Stimulated activated CD4-positive, alpha-beta T cell treated with anti-CD3 and anti-CD28 coated beads, Interleukin-15, amount 100 ng/mL, for 48 hours (primary cell): ENCODE data around the gene PAM16.

Experiments used
- DNase-seq, 2 donors: peaks; one replicate each; pipeline ENCODE4 v3.0.0-alpha.2; 2020; ENCODE audit warnings: low read depth in 2 of 2

Gene PAM16

DNA sequence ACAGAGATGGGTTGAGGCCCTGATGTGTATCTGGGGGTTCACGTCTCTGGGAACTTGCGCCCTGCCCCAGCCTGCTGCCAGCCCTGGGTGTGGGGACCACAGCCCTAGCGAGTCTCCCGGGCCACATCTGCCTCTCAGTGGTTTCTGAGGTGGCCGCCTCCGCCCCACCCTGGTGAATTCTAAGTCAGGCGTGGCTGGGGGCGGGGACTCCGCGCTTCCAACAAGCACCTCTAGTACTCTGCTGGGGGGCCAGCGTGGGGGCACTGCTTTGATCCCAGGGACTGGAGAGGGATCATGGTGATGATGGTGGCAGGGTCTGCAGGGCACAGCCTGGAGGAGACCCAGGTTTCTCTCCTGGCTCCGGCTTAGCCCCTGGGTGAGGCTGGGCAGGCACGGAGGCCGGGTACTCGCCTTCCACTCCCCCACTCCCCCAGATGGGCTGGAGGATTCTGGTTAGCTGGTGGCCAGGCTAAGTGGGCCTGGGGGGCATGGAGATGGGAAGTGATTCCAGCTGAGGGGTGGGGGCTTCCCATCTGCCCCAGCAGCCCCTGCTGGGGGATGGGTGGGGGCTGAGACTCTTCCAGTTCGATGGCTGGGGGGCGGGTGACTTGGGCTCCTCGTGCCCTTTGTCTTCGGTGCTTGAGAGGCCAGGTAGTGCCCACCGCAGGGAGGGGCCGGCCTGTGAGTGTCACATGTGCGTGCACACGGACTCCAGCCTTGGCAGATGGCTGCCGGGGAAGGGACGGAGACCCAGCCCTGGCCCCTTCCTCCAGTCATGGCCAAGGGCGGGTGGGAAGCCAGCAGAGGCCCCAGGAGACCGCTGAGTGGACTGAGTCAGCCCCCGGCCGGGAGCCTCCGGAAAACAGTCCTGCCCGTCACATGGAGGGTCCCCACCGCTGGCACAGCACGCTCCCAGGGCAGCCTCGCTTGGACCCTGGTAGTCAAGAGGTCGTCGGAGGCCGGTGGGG is 31.4 kb downstream of the PAM16 start:
- DNase-seq = peak in 1 of 2 donors; percentile 38

DNA sequence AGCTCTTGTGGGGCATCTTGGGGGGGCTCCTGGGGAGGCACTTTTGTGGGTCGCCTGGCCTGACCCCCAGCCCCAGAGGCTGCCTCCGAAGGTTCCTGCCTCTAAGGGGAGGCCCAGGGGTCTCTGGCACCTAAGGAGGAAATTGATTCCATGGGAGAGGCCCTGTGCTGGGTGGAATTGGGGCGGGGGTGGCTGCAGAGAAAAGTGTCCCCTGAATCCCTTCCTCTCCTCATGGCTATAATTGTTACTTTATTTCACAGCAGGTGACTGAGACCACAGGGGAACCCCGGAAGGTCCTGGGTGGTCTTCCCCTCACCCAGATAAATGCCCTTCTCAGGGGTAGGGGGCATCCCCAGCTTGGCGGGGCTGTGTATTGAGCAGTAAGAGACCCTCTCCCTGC is 32.2 kb downstream of the PAM16 start:
- DNase-seq = no peak

GRCh38 chr16:4318451-4318910 is 32.6 kb downstream of the PAM16 start:
- DNase-seq = no peak

DNA sequence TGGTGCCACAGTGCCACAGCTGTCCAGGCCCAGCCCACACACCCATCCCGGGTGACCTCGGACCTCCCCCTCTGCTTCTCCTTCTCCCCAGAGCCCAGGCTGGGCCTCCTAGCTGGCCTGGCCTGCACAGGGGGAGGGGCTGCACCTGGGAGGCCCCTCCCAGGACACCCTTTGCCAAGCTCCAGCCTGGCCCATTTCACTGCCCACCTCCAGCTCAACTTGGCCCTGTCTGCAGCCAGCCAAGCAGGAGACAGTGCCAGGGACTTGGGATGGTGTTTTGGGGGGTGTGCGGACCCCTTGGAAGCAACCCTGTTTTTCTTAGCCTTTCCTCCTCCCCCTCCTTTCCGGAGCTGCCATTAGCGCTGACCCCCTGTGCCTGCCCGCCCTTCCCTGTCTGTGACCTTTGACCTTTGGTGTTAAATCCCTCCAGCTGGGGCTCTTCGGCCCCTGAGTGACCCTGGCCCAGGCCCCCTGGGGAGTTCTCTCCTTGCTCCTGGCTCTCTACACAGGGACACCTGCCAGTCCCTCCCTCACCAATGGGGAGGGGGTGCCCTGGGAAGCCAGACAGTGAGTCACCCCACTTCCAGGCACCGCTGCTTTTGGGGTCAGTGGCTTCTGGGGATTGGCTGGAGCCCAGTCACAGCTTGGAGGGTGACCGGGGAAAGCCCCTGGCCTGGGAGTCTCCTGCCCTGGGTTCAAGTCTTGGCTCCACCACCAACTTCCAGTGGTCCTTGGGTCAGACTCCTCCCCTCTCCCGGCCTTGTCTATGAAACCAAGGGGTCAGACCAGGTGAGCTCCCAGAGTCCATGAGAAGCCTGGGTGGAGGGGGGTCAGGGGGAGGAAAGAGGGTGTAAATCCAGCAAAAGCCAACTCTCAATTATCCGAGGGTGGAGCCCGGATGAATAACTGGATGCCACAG is 33.3 kb downstream of the PAM16 start:
- no peak for DNase-seq

DNA sequence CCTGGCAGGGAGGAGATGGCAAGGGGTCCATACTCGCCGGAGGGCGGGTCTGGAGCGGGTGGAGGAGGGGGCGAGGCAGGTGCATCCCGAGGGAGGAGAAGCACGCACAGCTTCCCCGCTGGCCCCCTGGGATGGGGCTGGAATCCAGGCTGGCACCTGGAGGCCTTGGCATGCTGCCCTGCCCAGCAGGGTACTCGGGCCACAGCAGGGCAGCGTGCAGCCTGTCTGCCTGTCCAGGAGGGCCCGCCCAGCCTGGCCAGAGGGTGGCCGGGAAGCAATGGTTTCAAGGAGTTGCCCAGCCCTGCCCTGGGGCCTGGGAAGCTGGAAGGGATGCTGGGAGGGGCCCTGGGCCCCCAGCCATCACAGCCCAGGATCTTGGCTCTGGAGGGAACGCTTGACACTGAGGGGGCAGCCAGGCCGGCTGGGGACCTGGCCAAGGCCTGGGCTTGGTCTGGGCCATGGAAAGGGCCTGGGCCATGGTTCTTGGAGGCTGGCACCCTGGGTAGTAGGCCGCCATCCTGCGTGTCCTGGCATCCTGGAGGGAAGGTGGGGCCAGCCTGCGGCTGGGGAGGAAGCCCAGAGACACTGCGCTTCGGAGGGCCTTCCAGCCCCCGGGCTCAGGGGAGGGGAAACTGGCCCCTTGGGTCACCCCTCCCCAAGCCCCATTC is 34.1 kb downstream of the PAM16 start:
- no peak for DNase-seq

DNA sequence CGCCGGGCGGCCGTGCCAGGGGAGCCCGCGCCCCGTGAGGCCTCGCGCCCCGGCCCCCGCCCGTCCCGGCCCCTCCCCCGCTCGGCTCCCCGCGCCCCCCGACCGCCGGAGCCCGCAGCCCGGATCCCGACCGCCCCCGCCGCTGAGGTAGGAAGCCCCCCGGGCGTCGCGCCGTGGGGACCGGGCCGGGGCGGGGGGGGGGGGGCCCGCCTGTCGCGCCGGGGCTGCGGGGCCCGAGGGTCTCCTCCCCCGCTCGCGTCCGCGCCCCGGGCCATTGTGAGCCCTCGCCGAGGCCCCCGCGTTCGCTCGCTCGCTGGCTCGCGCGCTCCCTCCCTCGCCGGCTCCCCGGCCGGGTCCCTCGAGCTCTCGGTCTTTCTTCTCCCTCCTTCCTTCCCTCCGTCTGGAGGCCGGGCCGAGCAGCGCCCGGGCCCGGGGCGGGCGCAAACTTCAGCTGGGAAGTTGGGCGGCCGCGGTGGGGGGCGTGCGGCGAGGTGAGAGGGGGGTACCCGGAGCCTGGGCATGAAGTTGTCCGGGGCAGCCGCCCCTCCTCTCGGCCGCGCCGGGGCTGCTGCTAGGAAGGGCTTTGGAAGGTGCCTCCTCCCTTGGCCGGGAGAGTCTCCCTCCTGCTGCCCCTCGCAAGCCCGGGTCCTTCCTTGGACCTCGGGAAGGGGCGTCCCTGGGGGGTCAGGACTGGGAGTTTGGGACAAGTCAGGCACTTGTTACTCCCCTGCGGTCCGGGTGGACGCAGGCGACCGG is 34.8 kb downstream of the PAM16 start:
- DNase-seq = no peak

DNA sequence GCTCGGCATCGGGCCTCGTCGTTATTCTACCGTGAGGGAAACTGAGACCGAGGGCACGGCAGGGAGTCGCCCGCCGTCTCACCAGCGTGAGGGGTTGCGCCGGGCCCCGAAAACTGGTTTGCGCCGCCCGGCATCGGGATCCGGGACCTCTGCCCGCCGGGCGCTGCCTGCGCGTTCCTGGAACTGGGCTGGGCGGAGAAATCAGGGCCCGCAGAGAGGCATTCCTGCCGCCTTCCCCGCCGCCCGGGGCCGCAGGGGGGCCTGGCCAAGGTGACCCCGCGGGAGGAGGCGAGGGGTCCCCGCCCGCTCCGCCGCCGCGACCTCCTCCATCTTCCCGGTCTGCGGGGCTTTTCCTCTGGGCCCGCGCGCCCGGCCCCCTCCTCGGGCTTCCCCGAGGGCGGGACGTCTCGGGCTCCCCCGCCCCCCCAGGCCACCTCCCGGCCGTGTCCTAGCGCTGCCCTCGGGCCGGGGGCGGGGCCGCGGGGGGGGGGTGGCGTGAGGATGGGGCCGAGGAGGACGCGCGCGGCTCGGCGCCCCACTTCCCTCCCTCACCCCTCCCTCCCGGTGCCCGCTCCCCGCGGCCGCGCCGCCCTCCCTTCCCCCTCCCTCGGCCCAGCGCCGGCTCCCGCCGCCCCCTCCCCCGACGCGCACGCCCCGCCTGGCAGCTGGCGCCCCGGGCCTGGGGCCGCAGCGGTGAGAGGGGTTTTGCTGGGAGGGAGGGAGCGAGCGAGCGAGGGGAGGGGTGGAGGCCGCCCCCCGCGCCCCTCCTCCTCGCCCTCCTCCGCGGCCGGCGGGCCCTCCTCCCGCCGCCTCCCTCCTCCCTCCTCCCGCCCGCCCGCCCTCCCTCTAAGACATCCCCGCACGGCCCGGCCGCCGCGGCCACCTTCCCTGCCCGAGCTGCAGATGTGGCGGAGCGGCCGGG is 35.7 kb downstream of the PAM16 start, which contains the start of gene GLIS2:
Gene GLIS2 (plus strand): TSS at position 882 of the 922 bp plus-strand sequence. CDS start 16,214 bp downstream, outside the sequence.
- no peak for DNase-seq

DNA sequence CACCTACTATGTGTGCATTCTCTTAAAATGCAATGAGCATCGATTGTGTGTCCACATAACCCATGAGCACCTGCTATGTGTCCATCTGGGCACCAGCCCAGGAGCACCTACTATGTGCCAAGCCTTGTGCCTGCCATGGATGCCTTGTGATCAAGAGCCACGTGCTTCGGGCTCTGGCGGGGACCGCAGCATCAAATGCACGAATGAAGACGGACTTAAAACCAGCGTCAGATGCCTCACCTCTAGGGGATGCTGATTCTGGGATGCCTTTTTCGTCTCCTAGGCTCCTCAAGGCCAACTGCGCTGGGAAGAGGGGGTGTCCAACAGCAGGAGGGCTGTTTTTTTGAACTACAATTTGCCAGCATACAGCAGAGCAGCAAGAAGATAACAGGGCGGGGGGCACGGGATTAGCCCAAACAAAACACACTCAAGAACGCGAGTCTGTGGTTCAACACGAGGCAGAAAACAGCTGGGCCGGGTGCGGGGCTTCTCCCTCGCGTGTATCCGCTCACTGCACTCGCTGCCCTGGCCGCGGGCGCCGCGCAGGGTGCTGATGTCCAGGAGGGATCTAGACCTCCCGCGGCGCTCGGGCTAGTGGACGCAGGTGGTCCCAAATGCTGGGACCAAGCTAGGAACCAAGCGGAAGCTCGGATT is 36.5 kb downstream of the PAM16 start:
- no peak for DNase-seq

DNA sequence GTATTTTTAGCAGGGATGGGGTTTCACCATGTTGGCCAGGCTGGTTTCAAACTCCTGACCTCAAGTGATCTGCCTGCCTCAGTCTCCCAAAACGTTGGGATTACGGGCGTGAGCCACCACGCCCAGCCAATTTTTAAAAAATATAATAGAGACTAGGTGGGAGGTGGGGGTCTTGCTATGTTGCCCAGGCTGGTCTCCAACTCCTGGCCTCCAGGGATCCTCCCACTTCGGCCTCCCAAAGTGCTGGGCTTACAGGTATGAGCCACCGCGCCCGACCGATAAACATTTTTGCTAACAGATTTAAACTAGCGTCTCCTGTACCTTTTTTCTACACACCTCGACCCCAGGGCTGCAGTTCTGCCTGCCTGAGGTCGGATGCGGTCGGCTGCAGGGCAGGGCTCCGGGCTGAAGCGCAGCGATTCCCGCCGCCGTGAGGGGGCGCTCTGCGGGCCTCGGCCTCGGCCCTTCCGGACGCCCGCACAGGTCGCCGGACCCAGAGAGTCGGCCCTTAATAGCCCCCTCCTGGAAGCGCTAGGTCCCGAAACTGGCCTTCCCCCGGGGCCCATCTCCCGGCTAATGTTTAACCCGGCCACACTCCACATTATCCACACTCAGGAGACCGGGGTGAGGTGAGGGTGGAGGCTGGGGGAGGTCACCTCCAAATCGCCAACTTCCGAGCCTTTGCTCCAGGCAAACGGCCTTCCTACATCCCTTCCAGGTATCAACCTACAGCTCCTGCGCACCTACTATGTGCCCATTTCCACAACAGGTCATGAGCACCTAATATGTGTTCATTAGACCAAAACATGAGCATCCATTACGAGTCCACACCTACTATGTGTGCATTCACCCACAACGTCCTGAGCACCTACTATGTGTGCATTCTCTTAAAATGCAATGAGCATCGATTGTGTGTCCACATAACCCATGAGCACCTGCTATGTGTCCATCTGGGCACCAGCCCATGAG is 37.3 kb downstream of the PAM16 start:
- no peak for DNase-seq

GRCh38 chr16:4309833-4310266 is 41.3 kb downstream of the PAM16 start:
- DNase-seq = peak in 1 of 2 donors; percentile 45

- no peak for DNase-seq
These were observed 41.9 kb downstream of the PAM16 start for GRCh38 chr16:4309102-4309832.

DNA sequence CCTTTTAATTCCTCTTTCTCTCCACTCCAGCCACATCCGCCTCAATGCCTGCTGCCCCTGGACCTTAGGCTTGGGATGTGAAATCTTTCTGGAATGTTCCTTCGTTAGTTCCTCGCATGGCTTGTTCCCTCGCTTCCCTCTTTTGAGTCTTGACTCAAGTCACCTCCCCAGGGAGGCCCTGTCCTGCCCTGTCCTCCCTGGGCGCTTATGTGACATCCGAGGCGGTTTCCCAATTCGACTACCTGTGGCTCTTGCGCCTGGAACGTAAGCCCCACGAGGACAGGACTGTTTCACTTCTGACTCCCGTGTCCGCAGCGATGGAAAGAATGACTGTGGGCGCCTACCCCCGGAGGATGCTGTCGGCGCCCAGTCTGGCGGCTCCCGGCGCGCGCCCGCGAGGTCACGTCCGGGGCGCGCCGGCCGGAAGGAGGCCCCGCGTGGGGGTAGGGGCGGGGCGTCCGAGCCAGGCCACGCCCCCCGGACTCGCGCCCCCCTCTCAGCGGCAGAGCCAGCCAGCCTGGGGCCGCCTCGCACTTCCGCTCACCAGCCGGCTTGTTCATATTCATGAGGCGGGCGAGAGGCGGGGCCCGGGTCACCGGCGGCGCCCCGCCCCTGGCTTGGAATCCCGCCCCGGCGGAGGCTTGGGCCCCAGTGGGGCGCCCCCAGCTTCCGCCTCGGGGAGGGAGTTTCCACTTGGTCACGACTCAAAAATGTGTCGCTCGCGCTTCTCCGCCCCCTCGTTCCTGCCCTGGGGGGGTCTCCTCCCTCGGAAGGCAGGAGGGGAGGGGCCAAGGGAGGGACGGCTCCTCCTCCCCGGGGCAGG is 43.7 kb downstream of the PAM16 start:
- DNase-seq = peak; percentile 93 to 94

- no peak for DNase-seq
These were observed 44.5 kb downstream of the PAM16 start for GRCh38 chr16:4306470-4307214.

- no peak for DNase-seq
These were observed 47.1 kb downstream of the PAM16 start for GRCh38 chr16:4303973-4304372.

GRCh38 chr16:4301968-4302367 is 49.2 kb downstream of the PAM16 start:
- DNase-seq = no peak

DNA sequence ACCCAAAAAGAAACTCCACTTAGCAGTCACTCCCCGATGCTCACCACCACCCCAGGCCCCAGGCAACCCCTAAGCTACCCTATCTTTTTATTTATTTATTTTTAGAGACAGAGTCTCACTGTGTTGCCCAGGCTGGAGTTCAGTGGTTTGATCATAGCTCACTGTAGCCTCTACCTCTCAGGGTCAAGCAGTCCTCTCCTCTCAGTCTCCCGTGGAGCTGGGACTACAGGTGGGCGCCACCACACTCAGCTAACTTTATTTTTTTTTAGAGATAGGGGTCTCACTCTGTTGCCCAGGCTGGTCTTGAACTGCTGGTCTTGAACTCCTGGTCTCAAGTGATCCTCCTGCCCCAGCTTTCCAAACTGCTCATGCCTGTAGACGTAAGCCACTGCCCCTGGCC is 49.9 kb downstream of the PAM16 start:
- no peak for DNase-seq
